Measurements from ENCODE around the gene VAV2.

- TF ChIP-seq ZFP36 (IDR thresholded peaks at IDR 0.05; ENCODE audit: borderline replicate concordance, partially characterized antibody), result no peak
- no peak for TF ChIP-seq MAX (IDR thresholded peaks at IDR 0.05)
- no peak for TF ChIP-seq SREBF2 (IDR thresholded peaks at IDR 0.05)
- no peak for TF ChIP-seq POLR2A (IDR thresholded peaks at IDR 0.05; ENCODE audit: low read length)
- no peak for TF ChIP-seq CTCF (IDR thresholded peaks at IDR 0.05)
- TF ChIP-seq SMC3 (IDR thresholded peaks at IDR 0.05), result no peak
- TF ChIP-seq RAD21 (conservative IDR thresholded peaks at IDR 0.05 in 1 of 2, IDR thresholded peaks at IDR 0.05 in 1 of 2), result no peak
- TF ChIP-seq CHD2 (IDR thresholded peaks at IDR 0.05; ENCODE audit: low read length, partially characterized antibody), result no peak
- no peak for TF ChIP-seq MAZ (IDR thresholded peaks at IDR 0.05; ENCODE audit: borderline replicate concordance, low read depth, low read length)
These were observed 139.7 kb downstream of the VAV2 start for GRCh38 chr9:133852431-133852830.

All from A549 (cell line).